ENCODE measurements around the gene SMAP2. TPM values are rescaled to one million over a fixed set of nuclear protein-coding genes. Genes with fewer than 3 reads are reported as not detected.

The SMAP2 gene
- total RNA-seq, 4 donors from 2014 or later: 36.7 to 55.2 (median 45.1) TPM

GRCh38 chr1:40382108-40382460, 8.6 kb downstream of the SMAP2 start:
- H3K27ac ChIP-seq: peak overlapping the region in 3 of 4 donors; percentile 49 to 92 (median 84)
- H3K4me1 ChIP-seq: peaks cover 0 to 47% (median 26%) of the 10 kb centered on the region in 4 donors
- WGBS, 2 donors: 88 to 90% methylated on average over 3 of the region's 3 CpGs
- TF ChIP-seq CTCF (IDR thresholded peaks at IDR 0.05) (no peak), EP300 (IDR thresholded peaks at IDR 0.05) (no peak), POLR2A (IDR thresholded peaks at IDR 0.05) (no peak)
- no peak for DNase-seq (ENCODE audit: low spot score in 2 of 2)
- no peaks in the 10 kb centered on the region for H3K36me3 ChIP-seq
- H3K9me3 ChIP-seq: no peaks in the 10 kb centered on the region
- peak overlapping the region in 1 of 4 donors; percentile 25 for H3K4me3 ChIP-seq
- no peaks in the 10 kb centered on the region for H3K27me3 ChIP-seq

GRCh38 chr1:40382601-40383000, 9.1 kb downstream of the SMAP2 start:
- H3K27me3 ChIP-seq: no peaks in the 10 kb centered on the region
- H3K27ac ChIP-seq: peak overlapping the region in 3 of 4 donors; percentile 84 to 92 (median 84)
- DNase-seq (ENCODE audit: low spot score in 2 of 2): no peak
- TF ChIP-seq POLR2A (IDR thresholded peaks at IDR 0.05) (no peak), EP300 (IDR thresholded peaks at IDR 0.05) (no peak), CTCF (IDR thresholded peaks at IDR 0.05) (no peak)
- H3K9me3 ChIP-seq: no peaks in the 10 kb centered on the region
- H3K4me3 ChIP-seq: peak overlapping the region in 1 of 4 donors; percentile 25
- H3K36me3 ChIP-seq: no peaks in the 10 kb centered on the region
- peaks cover 0 to 52% (median 31%) of the 10 kb centered on the region in 4 donors for H3K4me1 ChIP-seq

- H3K4me3 ChIP-seq: no peak overlapping the region
- no peaks in the 10 kb centered on the region for H3K36me3 ChIP-seq
- peaks cover 0 to 57% (median 35%) of the 10 kb centered on the region in 4 donors for H3K4me1 ChIP-seq
- TF ChIP-seq EP300 (IDR thresholded peaks at IDR 0.05) (no peak), POLR2A (IDR thresholded peaks at IDR 0.05) (no peak), CTCF (IDR thresholded peaks at IDR 0.05) (no peak)
- H3K27me3 ChIP-seq: no peaks in the 10 kb centered on the region
- H3K27ac ChIP-seq: peak overlapping the region in 3 of 4 donors; percentile 84 to 92 (median 84)
- H3K9me3 ChIP-seq: no peaks in the 10 kb centered on the region
- WGBS, 2 donors: 76 to 78% methylated on average over 7 of the region's 7 CpGs
- no peak for DNase-seq (ENCODE audit: low spot score in 2 of 2)
Measured at GRCh38 chr1:40383095-40383487, 9.6 kb downstream of the SMAP2 start.

- DNase-seq (ENCODE audit: low spot score in 2 of 2): no peak
- no peaks in the 10 kb centered on the region for H3K27me3 ChIP-seq
- H3K27ac ChIP-seq: peak overlapping the region in 3 of 4 donors; percentile 84 to 92 (median 84)
- peaks cover 0 to 59% (median 37%) of the 10 kb centered on the region in 4 donors for H3K4me1 ChIP-seq
- H3K36me3 ChIP-seq: no peaks in the 10 kb centered on the region
- WGBS, 2 donors: 84% methylated on average over 9 of the region's 9 CpGs
- no peak overlapping the region for H3K4me3 ChIP-seq
- no peaks in the 10 kb centered on the region for H3K9me3 ChIP-seq
- no peak for TF ChIP-seq CTCF (IDR thresholded peaks at IDR 0.05)
- TF ChIP-seq EP300 (IDR thresholded peaks at IDR 0.05): no peak
- no peak for TF ChIP-seq POLR2A (IDR thresholded peaks at IDR 0.05)
Measured at GRCh38 chr1:40383488-40384412, 10.2 kb downstream of the SMAP2 start.

GRCh38 chr1:40384413-40384762, 10.9 kb downstream of the SMAP2 start:
- Histone ChIP-seq H3K4me1 (peaks cover 0 to 63% (median 42%) of the 10 kb centered on the region in 4 donors), H3K4me3 (no peak overlapping the region), H3K36me3 (no peaks in the 10 kb centered on the region), H3K27ac (peak overlapping the region in 3 of 4 donors; percentile 84 to 92 (median 84)), H3K27me3 (no peaks in the 10 kb centered on the region), H3K9me3 (no peaks in the 10 kb centered on the region)
- WGBS, 2 donors: 28 to 42% methylated on average over 2 of the region's 2 CpGs
- DNase-seq (ENCODE audit: low spot score in 2 of 2): no peak
- TF ChIP-seq CTCF (IDR thresholded peaks at IDR 0.05): no peak
- TF ChIP-seq EP300 (IDR thresholded peaks at IDR 0.05): no peak
- no peak for TF ChIP-seq POLR2A (IDR thresholded peaks at IDR 0.05)
